ENCODE measurements around the gene CFAP46.

CFAP46 gene

DNA sequence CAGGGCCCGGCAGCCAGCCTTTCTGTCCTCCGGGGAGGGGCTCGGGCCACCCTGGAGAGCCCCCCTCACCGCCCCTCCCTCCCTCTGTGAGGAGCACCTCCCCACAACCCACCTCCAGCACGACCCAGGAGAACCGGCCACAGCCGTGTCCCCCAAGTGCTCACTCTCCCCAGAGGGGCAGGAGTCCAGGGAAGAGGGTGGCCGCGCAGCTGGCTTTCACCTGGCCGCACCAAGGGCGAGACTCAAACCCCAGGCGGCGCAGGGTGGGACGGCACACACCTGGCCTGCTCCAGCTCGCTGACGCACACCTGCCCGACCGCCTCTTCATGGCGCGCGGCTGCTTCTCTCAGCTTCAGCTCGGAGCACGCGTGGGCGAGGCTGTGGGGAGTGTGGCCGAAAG is 73.4 kb downstream of the CFAP46 start:
- TF ChIP-seq, protein P1, sequence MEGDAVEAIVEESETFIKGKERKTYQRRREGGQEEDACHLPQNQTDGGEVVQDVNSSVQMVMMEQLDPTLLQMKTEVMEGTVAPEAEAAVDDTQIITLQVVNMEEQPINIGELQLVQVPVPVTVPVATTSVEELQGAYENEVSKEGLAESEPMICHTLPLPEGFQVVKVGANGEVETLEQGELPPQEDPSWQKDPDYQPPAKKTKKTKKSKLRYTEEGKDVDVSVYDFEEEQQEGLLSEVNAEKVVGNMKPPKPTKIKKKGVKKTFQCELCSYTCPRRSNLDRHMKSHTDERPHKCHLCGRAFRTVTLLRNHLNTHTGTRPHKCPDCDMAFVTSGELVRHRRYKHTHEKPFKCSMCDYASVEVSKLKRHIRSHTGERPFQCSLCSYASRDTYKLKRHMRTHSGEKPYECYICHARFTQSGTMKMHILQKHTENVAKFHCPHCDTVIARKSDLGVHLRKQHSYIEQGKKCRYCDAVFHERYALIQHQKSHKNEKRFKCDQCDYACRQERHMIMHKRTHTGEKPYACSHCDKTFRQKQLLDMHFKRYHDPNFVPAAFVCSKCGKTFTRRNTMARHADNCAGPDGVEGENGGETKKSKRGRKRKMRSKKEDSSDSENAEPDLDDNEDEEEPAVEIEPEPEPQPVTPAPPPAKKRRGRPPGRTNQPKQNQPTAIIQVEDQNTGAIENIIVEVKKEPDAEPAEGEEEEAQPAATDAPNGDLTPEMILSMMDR (conservative IDR thresholded peaks at IDR 0.05; ENCODE audit: low read depth), result no peak
- no peak for DNase-seq (ENCODE audit: low spot score)
- ChIA-PET POLR2A (ENCODE audit: low non-redundant PET) (no interaction called here), CTCF (no interaction called here)
- no peak overlapping the region for H3K27ac ChIP-seq

DNA sequence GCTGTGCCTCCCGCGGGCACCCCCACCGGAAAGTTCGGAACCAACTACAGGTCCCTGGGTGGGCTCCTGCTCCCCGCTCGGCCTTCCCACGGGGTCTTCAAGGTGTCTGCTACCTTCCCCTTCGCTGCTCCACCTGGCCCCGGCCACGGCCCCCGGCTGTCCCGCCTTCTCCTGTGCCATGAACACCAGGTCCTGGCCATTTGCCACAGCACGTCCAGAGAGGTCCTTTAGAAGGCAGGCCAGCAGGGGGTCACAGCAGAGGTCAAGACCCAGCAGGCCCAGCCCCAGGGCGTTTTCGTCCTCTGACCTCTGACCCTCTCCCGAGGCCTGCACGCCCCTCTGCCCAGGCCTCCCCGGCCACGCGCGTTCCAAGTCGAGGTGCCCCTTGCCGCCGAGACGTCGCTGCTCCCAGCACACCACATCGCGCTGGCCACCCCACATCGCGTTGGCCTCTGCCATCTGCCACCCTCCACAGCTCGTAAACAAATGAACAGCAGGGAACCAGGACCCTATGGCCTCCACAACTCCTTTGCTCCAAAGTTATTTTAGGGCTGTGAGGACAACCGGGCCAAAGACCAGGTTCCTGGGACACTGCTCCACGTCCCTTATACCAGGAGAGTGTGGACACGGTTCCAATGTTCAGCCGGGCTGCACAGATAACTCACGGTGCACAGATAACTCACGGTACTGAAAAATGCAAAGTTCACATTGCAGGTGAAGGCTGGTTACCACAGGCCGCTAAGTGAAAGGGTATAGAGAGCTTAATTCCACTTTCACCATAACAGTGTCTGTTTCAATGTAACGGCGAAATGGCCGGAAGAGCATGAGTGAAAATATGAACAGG is 74.3 kb downstream of the CFAP46 start:
- POLR2A ChIA-PET (ENCODE audit: low non-redundant PET), result no interaction called here
- DNase-seq (ENCODE audit: low spot score), result no peak
- H3K27ac ChIP-seq, result no peak overlapping the region
- TF ChIP-seq, protein P1 (conservative IDR thresholded peaks at IDR 0.05; ENCODE audit: low read depth), result no peak
- CTCF ChIA-PET, result no interaction called here

DNA sequence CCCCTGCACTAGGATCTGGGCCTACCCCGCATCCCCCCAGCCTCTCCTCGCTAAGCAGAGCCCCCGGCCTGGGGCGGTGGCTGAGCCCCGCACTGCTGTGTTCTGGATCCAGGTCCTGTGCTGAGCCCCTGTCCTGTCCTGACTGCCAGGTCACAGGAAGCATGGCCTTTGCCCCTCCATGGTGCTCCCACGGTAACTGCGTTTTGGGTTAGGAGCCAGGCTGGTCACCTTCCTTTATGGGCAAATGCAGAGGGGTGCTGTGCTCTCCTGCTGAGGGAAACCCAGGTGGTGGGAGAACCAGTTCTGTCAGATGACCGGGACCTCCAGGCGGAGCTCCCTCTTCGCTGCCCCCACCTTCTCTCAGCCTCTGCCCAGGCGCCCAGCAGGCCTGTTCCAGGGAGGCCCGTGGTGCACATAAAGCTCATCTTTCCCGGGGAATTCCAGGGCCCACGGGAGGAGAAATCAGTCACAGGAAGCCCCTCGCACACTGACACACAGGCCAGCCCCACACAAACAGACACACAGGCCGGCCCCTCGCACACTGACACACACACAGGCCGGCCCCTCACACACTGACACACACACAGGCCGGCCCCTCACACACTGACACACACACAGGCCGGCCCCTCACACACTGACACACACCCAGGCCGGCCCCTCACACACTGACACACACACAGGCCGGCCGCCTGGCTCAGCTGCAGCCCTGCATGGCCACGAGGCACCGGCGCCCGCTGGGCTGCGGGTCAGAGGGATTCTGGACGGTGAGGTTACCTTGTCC is 75.6 kb downstream of the CFAP46 start:
- ChIA-PET CTCF (interaction anchor here (0.5 kb wide), 1 partner anchor 212 kb away, joined by 3 read pairs; no protein-coding TSS in a partner anchor), POLR2A (ENCODE audit: low non-redundant PET) (no interaction called here)
- TF ChIP-seq, protein P1 (conservative IDR thresholded peaks at IDR 0.05; ENCODE audit: low read depth), result no peak
- no peak overlapping the region for H3K27ac ChIP-seq
- DNase-seq (ENCODE audit: low spot score), result no peak

DNA sequence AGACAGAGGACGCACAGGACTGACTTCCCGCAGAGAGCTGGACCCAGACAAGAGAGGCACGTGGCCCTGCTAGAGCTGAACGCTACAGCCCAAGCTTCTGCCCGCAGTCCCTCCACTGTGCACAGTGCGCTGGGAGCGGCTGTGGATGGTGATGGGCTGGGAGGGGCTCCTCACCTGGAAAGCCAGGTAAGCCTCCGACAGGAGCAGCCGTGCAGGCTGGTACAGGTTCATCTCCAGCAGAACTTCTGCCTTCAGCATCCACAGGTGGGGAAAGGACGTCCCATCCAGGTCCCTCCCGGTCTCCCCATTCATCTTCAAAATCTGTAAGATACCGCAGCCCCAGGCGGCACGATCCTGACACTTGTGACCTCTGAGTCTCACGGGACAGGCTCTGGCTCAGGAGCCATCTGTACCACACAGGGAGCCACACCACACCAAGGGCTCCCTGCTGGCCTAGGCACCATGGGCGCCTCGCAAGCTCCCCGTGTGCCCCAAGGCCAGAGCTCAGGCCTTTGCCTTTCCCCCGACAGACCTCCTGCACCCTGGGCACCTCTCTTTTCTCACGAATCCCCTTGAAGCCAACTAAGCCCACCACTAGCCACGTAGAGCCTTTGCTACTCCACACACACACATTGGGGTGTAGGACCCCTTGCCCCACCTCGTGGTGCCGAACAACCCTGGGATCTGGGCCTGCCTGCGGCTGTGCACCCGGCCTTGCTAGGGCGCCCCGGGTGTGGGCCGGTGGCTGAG is 76.3 kb downstream of the CFAP46 start:
- no peak overlapping the region for H3K27ac ChIP-seq
- no peak for DNase-seq (ENCODE audit: low spot score)
- ChIA-PET CTCF (interaction anchor here (0.5 kb wide), 1 partner anchor 212 kb away, joined by 3 read pairs; no protein-coding TSS in a partner anchor), POLR2A (ENCODE audit: low non-redundant PET) (no interaction called here)
- TF ChIP-seq, protein P1 (conservative IDR thresholded peaks at IDR 0.05; ENCODE audit: low read depth), result no peak

DNA sequence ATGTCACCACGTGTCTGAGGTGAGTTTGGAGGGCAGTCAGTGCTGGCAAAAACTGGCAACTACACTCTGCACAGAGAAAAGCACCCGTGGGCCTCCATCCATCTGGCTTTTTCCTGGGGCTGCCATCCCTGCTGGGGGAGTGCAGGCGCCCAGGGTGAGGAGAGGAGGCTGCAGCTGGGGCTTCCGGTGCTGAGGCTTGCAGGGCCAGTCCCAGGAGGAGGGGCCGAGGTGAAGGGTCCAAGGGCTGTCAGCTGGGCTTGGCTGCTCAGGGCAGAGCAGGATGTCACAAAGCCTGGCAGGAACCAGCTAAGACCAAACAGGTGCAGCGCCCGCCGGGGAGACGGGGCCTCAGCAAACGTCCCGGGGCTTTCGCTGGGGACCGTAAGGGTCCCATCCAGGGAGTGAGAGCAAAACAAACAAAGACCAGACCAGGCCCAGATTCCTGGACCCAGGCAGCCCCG is 77.2 kb downstream of the CFAP46 start:
- H3K27ac ChIP-seq, result no peak overlapping the region
- CTCF ChIA-PET, result interaction anchor here (0.7 kb wide), 1 partner anchor 278 kb away, joined by 3 read pairs; no protein-coding TSS in a partner anchor
- POLR2A ChIA-PET (ENCODE audit: low non-redundant PET), result no interaction called here
- TF ChIP-seq, protein P1 (conservative IDR thresholded peaks at IDR 0.05; ENCODE audit: low read depth), result no peak
- DNase-seq (ENCODE audit: low spot score), result no peak
